Dermis blood vessel endothelial cell (primary cell): ENCODE measurements around the gene LARP4. TPM values are rescaled to one million over a fixed set of nuclear protein-coding genes. Genes with fewer than 3 reads are reported as not detected.
"Not testable (repeated sequence)": the region's sequence is repeated elsewhere in the genome, so short reads cannot be mapped to it uniquely, and the experiment has no call there.

ENCODE experiments used
- DNase-seq: peaks from one replicate; pipeline ENCODE4 v3.0.0; 2010
- total RNA-seq: library from RNA; depleted of rRNA; stranded (reverse); fragments of >200 nt; gene quantifications from 2 replicates; pipeline ENCODE4 v1.2.3, GENCODE V29; 2014

The LARP4 gene
- 50.2 and 82.5 TPM in 2 replicates for total RNA-seq

- DNase-seq = peak; percentile 96
These were observed at the start of gene LARP4 for GRCh38 chr12:50400638-50401499. Gene LARP4 (plus strand): TSS chr12:50400885. CDS start chr12:50401011, 126 bp downstream.

GRCh38 chr12:50351120-50352043, 49.3 kb upstream of the LARP4 start:
- no peak for DNase-seq

DNA sequence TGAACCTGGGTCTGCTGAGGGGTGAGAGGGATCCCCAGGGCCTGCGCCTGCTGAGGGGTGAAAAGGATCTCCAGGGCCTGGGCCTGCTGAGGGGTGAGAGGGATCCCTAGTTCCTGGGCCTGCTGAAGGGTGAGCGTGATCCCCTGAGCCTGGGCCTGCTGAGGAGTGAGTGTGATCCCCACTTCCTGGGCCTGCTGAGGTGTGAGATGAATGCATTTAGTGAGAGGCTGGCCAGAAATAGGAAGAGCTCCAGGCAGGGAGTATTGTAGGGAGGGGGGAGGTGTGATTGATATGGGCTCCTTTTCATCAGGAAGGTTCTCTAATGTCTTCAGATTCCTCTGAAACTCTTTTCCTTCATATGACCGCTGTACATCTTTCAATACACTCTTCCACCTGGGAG, 47.3 kb upstream of the LARP4 start:
- DNase-seq = no peak

DNA sequence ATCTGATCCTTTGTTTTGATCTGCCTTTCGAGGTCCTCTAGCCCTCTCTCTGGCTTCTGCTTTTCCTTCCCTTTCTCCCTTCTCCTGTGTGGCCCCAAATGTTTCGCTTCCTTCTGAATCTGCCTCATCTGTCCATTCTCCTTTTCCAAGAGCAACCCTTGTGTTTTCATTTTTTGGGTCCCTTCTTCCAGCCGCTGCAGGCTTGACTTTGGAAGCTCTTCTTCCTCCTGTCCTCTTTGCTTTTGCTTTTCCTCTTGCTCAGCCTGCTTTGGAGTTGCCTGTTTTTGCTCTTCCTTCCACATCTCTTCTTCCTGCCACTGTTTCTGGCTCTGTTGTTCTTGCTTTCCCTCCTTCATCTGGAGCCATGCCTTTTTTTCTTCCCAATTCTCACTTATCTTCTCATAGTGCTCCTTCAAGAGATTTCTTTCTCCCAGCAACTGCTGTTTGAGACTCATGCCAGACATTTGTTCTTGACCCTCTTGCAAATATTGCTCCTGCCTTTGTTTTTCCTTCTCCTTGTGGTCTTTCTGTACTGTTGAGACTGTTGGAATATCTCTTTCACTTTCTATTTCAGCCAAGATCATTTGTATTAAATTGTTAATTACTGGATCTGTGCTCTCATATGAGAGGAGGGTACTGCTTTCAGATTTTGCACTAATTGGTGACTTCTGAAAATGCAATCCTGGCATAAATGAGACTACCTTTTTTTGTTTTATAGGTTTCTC, 46.7 kb upstream of the LARP4 start:
- DNase-seq = peak; percentile 21

DNA sequence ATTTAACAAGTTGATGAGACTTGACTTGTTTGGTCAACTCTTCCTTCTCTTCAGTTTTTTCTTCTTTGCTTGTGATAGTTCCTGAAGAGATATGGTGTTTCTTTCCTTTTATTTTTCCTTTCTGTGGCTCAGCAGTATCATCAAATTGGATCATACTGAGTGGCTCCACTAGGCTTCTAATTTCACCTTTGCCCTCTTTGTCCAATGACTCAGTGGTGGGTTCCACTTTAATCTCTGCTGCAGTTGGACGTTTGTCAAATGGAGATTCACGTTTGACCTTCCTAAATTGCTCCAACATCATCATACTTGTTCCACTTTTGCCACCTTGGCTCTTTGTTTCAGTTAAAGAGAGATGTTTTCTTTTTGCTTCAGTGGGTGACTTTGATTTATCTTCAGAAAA, 45.8 kb upstream of the LARP4 start:
- DNase-seq = no peak

- DNase-seq = no peak
These were observed 45.3 kb upstream of the LARP4 start for GRCh38 chr12:50355365-50355764.

- no peak for DNase-seq
These were observed 38.0 kb upstream of the LARP4 start for GRCh38 chr12:50362671-50363070.

- no peak for DNase-seq
These were observed 37.5 kb upstream of the LARP4 start for GRCh38 chr12:50363141-50363540.

- DNase-seq = no peak
These were observed 34.8 kb upstream of the LARP4 start for GRCh38 chr12:50365709-50366406.

DNA sequence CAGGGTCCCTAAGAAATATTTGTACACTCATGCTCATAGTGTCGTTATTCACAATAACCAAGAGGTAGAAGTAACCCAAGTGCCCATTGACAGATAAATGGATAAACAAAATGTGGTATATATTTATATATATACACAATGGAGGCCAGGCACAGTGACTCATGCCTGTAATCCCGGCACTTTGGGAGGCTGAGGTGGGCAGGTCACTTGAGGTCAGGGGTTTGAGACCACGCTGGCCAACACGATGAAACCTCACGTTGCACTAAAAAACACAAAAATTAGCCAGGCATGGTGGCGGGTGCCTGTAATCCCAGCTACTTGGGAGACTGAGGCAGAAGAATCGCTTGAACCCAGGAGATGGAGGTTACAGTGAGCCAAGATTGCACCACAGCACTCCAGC, 30.0 kb upstream of the LARP4 start:
- not testable (repeated sequence) for DNase-seq

GRCh38 chr12:50375802-50376201, 24.9 kb upstream of the LARP4 start:
- DNase-seq = no peak

DNA sequence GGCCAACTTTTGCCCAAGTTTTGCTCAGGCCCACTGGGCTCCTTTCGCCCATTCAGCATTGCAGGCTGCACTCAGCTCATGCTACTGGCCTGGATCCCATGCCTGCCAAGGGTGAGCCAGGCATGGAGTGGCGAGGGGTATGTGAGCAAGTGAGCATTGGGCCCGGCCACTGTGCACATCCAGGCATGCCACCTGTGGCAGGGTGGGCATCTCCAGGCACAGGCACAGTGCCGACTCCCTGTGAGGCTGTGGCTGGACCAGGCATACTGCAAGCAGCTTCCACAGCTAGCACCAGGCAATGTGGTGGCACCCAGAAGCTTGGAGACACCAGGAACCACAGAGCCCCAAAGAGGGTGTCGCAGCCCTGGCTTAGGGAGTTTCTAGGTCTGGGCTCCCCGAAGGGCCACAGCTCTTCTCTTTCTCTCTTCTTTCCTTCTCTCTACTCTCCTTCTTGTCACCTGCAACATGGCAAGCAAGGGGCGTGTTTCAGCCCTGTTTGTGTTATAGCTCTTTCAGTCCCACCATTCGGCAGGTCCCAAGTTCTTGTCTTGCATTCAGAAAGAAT, 19.8 kb upstream of the LARP4 start:
- no peak for DNase-seq

GRCh38 chr12:50387487-50387886, 13.2 kb upstream of the LARP4 start:
- DNase-seq = no peak

DNA sequence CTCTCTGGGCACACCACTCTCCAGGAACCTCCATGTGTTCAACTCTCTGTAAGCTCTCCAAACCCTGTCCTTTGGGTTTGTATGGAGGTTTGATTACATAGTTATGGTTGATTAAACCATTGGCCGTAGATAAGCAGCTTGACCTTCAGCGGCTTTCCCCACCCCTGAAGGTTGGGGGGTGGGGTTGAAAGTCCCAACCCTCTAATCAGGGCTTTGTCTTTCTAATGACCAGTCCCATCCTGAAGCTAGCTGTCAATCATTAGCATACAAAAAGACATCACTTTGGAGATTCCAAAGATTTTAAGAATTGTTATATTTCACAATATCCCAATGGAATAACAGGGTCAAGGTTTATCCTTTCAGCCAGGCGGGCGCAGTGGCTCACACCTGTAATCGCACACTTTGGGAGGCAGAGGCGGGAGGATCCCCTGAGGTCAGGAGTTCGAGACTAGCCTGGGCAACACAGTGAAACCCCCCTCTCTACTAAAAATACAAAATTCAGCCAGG, 12.7 kb upstream of the LARP4 start:
- no peak for DNase-seq

- DNase-seq = not testable (repeated sequence)
These were observed 11.9 kb upstream of the LARP4 start for GRCh38 chr12:50388793-50389192.

DNA sequence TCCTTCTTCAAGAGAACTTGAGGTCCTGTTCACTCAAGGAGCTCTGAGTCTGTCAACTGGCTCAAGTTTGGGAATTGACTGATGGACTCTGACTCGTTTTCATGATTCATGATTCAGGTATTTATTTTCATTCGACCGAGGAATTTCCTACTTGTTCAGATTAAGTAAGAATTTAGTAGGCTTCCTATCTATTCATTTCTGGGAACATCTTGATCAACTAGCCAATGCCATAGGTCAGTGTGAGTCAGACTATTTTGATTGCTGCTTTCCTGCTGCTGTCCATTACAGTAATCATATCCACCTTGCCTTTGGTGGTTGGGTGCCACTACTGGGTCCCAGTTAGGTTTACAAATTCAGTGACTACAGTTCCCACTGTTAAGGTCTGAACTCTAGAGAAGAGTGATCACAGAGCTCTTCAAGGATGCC, 10.4 kb upstream of the LARP4 start:
- DNase-seq = peak; percentile 89

- DNase-seq = no peak
These were observed 6.1 kb upstream of the LARP4 start for GRCh38 chr12:50394469-50395029.

DNA sequence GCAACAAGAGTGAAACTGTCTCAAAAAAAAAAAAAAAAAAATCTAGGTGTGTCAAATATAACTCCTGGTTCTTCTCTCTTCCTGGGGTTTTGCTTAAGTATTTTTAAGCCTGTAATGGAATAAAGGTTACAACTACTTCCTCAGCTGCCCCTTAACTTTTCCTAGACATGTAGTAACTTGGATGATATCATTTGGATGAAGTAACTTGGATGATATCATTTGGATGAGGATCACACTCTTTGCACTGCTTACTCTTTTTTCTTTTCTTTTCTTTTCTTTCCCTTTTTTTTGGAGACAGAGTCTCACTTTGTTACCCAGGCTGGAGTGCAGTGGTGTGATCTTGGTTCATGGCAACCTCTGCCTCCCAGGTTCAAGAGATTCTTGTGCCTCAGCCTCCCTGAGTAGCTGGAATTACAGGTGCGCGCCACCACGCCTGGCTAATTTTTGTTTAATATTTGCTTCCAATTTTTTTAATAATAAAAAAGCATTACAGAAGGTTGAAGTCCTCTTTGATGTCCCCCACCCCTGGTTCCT, 3.5 kb upstream of the LARP4 start:
- no peak for DNase-seq

DNA sequence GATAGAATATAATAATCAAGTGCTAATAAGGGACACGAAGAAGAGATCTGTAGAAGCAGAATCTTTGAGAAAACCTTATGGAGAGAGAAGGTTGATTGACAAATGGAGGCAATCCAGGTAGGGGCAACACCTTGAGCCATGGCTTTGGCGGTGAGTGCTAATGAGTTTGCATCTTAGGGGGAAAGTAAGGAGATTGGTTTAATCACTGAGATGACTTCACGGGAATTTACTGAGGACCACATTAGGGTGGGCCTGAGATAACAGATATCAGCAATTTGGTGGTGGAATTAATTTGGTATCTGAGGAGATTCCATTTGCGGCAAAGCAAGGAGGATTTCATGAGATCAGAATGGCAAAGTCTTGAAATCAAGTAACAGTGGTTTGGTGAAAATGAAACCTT, 1.8 kb upstream of the LARP4 start:
- DNase-seq = no peak

- DNase-seq = no peak
These were observed 514 bp upstream of the LARP4 start for GRCh38 chr12:50400104-50400637.
